ENCODE data around the gene APOL3. TPM values are rescaled to one million over a fixed set of nuclear protein-coding genes. Genes with fewer than 3 reads are reported as not detected.

Gene APOL3
- total RNA-seq, 6 experiments from 2014 or later: 1.0 to 2.3 (median 2.2) TPM

GRCh38 chr22:36199001-36199551, 38.5 kb upstream of the APOL3 start:
- H3K36me3 Mint-ChIP-seq (ENCODE audit: low read depth): no peaks in the 10 kb centered on the region
- H3K4me3 Mint-ChIP-seq: no peak overlapping the region
- TF ChIP-seq, protein P1, sequence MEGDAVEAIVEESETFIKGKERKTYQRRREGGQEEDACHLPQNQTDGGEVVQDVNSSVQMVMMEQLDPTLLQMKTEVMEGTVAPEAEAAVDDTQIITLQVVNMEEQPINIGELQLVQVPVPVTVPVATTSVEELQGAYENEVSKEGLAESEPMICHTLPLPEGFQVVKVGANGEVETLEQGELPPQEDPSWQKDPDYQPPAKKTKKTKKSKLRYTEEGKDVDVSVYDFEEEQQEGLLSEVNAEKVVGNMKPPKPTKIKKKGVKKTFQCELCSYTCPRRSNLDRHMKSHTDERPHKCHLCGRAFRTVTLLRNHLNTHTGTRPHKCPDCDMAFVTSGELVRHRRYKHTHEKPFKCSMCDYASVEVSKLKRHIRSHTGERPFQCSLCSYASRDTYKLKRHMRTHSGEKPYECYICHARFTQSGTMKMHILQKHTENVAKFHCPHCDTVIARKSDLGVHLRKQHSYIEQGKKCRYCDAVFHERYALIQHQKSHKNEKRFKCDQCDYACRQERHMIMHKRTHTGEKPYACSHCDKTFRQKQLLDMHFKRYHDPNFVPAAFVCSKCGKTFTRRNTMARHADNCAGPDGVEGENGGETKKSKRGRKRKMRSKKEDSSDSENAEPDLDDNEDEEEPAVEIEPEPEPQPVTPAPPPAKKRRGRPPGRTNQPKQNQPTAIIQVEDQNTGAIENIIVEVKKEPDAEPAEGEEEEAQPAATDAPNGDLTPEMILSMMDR (IDR thresholded peaks at IDR 0.05): no peak; the same call in 1 of the 2 replicates
- DNase-seq: no peak
- H3K9me3 Mint-ChIP-seq: no peaks in the 10 kb centered on the region
- peaks cover 21% of the 10 kb centered on the region for H3K4me1 Mint-ChIP-seq (ENCODE audit: low read depth)
- H3K27me3 Mint-ChIP-seq (ENCODE audit: insufficient read depth): peaks cover 34% of the 10 kb centered on the region
- H3K27ac Mint-ChIP-seq: no peak overlapping the region

DNA sequence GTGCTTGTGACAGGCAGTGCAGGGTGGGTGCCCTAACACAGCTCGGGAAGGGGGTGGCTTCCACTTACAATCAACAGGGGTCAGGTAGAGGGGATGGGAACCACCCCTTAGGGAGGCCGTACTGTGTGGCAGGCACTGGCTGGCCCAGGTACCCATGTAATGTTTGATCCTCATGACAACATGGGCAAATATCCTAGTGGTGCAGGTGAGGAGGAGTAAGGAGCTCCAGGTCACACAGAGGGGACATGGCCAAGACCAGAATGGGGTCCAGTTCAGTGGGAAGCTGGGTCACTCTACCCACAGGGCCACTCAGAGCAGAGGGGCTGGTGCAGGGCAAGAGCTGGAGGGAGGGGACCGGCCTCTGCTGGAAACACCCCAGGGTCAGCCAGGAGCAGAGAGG, 38.0 kb upstream of the APOL3 start:
- DNase-seq: no peak

GRCh38 chr22:36197514-36198146, 37.1 kb upstream of the APOL3 start:
- no peaks in the 10 kb centered on the region for H3K9me3 Mint-ChIP-seq
- H3K4me1 Mint-ChIP-seq (ENCODE audit: low read depth): peaks cover 21% of the 10 kb centered on the region
- H3K36me3 Mint-ChIP-seq (ENCODE audit: low read depth): no peaks in the 10 kb centered on the region
- H3K4me3 Mint-ChIP-seq: no peak overlapping the region
- no peak for DNase-seq
- H3K27me3 Mint-ChIP-seq (ENCODE audit: insufficient read depth): peaks cover 34% of the 10 kb centered on the region
- TF ChIP-seq, protein P1 (IDR thresholded peaks at IDR 0.05): no peak
- H3K27ac Mint-ChIP-seq: no peak overlapping the region

More for the DNA sequence above, 38.0 kb upstream of the APOL3 start:
- Mint-ChIP-seq H3K4me3 (no peak overlapping the region), H3K27ac (no peak overlapping the region), H3K4me1 (ENCODE audit: low read depth) (peaks cover 21% of the 10 kb centered on the region), H3K27me3 (ENCODE audit: insufficient read depth) (peaks cover 36% of the 10 kb centered on the region), H3K9me3 (no peaks in the 10 kb centered on the region), H3K36me3 (ENCODE audit: low read depth) (no peaks in the 10 kb centered on the region)
- TF ChIP-seq, protein P1 (IDR thresholded peaks at IDR 0.05): no peak

DNA sequence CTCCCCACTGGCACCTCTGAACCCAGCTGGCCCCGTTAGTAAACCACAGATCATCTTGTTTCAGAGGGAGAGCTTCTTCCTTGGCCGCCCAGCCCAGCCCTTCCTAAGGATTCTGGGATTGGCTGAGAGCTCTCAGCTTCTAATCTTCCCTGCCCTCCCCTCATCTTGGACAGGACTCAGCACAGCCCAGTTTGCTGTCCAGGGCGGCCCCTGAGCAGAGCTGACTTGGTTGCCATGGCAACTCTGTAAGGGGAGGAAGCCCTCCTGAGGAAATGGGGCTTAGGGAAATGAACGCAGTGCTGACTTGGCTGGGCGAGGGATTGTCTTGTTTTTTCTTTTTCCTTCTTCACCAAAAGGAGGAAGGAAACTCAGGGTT, 36.5 kb upstream of the APOL3 start:
- Mint-ChIP-seq H3K4me3 (no peak overlapping the region), H3K4me1 (ENCODE audit: low read depth) (peaks cover 21% of the 10 kb centered on the region), H3K27ac (no peak overlapping the region), H3K27me3 (ENCODE audit: insufficient read depth) (peaks cover 30% of the 10 kb centered on the region), H3K36me3 (ENCODE audit: low read depth) (no peaks in the 10 kb centered on the region), H3K9me3 (no peaks in the 10 kb centered on the region)
- TF ChIP-seq, protein P1 (IDR thresholded peaks at IDR 0.05): no peak
- no peak for DNase-seq

DNA sequence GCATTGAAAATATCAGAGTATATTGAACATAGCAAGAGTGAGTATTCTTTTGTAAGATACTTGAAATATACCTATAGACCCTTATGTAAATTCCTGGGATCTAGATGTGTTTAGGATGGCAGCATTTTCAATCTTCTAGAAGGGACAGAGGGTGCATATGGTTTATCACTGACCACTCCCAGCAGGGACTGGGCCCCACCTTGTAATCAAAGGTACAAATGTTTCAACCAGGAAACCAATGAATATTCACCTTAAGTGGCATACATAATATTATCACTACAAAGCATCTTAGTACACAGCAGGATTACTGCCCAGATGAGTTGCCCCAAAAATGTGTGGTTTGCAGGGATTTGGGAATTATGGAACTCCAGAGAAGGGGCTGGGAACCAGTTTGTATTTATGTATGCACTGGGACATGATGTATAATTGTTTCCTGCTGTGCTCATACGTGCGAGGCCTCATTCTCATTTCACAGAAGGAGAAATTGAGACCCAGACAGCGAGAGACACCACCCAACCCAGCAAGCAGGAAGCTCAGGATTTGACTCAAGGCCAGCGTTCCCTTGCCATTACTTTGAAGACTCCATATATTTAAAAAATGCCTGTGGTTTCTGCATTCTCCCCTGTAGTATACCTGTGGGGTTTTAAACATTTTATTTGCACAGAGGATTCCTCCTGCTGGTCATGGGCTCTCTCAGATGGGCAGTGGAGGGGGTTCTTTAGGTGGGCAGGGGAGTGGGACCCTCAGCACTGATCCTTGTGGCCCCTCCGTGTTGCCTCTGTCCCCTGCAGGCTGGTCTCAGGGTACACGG, 35.9 kb upstream of the APOL3 start:
- Mint-ChIP-seq H3K27ac (no peak overlapping the region; the same call in 1 of the 2 replicates), H3K4me3 (no peak overlapping the region), H3K9me3 (no peaks in the 10 kb centered on the region), H3K36me3 (ENCODE audit: low read depth) (no peaks in the 10 kb centered on the region), H3K4me1 (ENCODE audit: low read depth) (peaks cover 25% of the 10 kb centered on the region), H3K27me3 (ENCODE audit: insufficient read depth) (peaks cover 28% of the 10 kb centered on the region)
- DNase-seq: no peak
- TF ChIP-seq, protein P1 (IDR thresholded peaks at IDR 0.05): no peak
